ENCODE results near the gene MAGOHB. TPM values are rescaled to one million over a fixed set of nuclear protein-coding genes. Genes with fewer than 3 reads are reported as not detected.
A peak's percentile ranks its signal among the peaks of the same experiment; 100 is the strongest.
"Not testable (repeated sequence)": the region's sequence is repeated elsewhere in the genome, so short reads cannot be mapped to it uniquely, and the experiment has no call there.

Gene MAGOHB
- 28.6 and 35.9 TPM in 2 replicates for total RNA-seq (2014; rRNA removed; shearing (Covaris generic))

GRCh38 chr12:10613349-10614055, at the start of gene MAGOHB:
MAGOHB (minus strand) TSS chr12:10613609; CDS start chr12:10613532, 77 bp downstream.
- peak; percentile 77 for DNase-seq (ENCODE audit: low spot score)

- no peak for DNase-seq (ENCODE audit: low spot score)
Observed at GRCh38 chr12:10661338-10661737, 47.9 kb upstream of the MAGOHB start.

GRCh38 chr12:10654003-10654402, 40.6 kb upstream of the MAGOHB start:
- no peak for DNase-seq (ENCODE audit: low spot score)

GRCh38 chr12:10652192-10652591, 38.8 kb upstream of the MAGOHB start:
- DNase-seq (ENCODE audit: low spot score), result no peak

GRCh38 chr12:10646576-10646975, 33.2 kb upstream of the MAGOHB start:
- DNase-seq (ENCODE audit: low spot score), result not testable (repeated sequence)

GRCh38 chr12:10645910-10646309, 32.5 kb upstream of the MAGOHB start:
- no peak for DNase-seq (ENCODE audit: low spot score)

GRCh38 chr12:10641735-10642500, 28.5 kb upstream of the MAGOHB start:
- DNase-seq (ENCODE audit: low spot score), result peak; percentile 47

GRCh38 chr12:10638728-10639127, 25.3 kb upstream of the MAGOHB start:
- no peak for DNase-seq (ENCODE audit: low spot score)

- DNase-seq (ENCODE audit: low spot score), result no peak
Observed at GRCh38 chr12:10636611-10637010, 23.2 kb upstream of the MAGOHB start.

GRCh38 chr12:10636124-10636523, 22.7 kb upstream of the MAGOHB start:
- no peak for DNase-seq (ENCODE audit: low spot score)

- DNase-seq (ENCODE audit: low spot score), result no peak
Observed at GRCh38 chr12:10635306-10635705, 21.9 kb upstream of the MAGOHB start.

- DNase-seq (ENCODE audit: low spot score), result peak; percentile 24
Observed at GRCh38 chr12:10634427-10634826, 21.0 kb upstream of the MAGOHB start.

- no peak for DNase-seq (ENCODE audit: low spot score)
Observed at GRCh38 chr12:10633541-10633940, 20.1 kb upstream of the MAGOHB start.

- no peak for DNase-seq (ENCODE audit: low spot score)
Observed at GRCh38 chr12:10632226-10632625, 18.8 kb upstream of the MAGOHB start.

- DNase-seq (ENCODE audit: low spot score), result no peak
Observed at GRCh38 chr12:10624605-10625004, 11.2 kb upstream of the MAGOHB start.

GRCh38 chr12:10623131-10623530, 9.7 kb upstream of the MAGOHB start:
- DNase-seq (ENCODE audit: low spot score), result no peak

GRCh38 chr12:10621278-10621677, 7.9 kb upstream of the MAGOHB start:
- DNase-seq (ENCODE audit: low spot score), result no peak

- no peak for DNase-seq (ENCODE audit: low spot score)
Observed at GRCh38 chr12:10620078-10620779, 6.8 kb upstream of the MAGOHB start.

GRCh38 chr12:10618338-10618987, 5.1 kb upstream of the MAGOHB start:
- peak; percentile 73 for DNase-seq (ENCODE audit: low spot score)

GRCh38 chr12:10617863-10618262, 4.5 kb upstream of the MAGOHB start:
- no peak for DNase-seq (ENCODE audit: low spot score)

- DNase-seq (ENCODE audit: low spot score), result no peak
Observed at GRCh38 chr12:10615532-10615931, 2.1 kb upstream of the MAGOHB start.

GRCh38 chr12:10614056-10614370, 604 bp upstream of the MAGOHB start:
- DNase-seq (ENCODE audit: low spot score), result no peak

Measured in A172 (cell line).